ENCODE data around the gene ARSI. TPM values are rescaled to one million over a fixed set of nuclear protein-coding genes. Genes with fewer than 3 reads are reported as not detected.

ARSI gene
- total and polyA plus RNA-seq, 2 of the 4 experiments (the other 2 are of a cell fraction), result 14.8 to 15.2 TPM

GRCh38 chr5:150265870-150266383 is 36.8 kb downstream of the ARSI start:
- H2BK20ac ChIP-seq (ENCODE audit: low read depth, low read length), result no peak overlapping the region
- ChIA-PET POLR2A (ENCODE audit: unreplicated experiment) (no interaction called here), CTCF (no interaction called here)
- no peak overlapping the region for H3K4ac ChIP-seq (ENCODE audit: low read depth, low read length)
- no peak overlapping the region for H3K27ac ChIP-seq (ENCODE audit: insufficient read depth, low read length)
- in situ Hi-C loops (cut with MboI; ENCODE audit: low sequenced_read_pairs) (loop anchor here (5.0 to 10.0 kb wide), 2 partner anchors 91 to 169 kb away; partner anchors contain the start of gene TCOF1), intact Hi-C loops (cut with micrococcal nuclease) (no loop called here), dilution Hi-C loops (cut with HindIII; ENCODE audit: low sequenced_read_pairs, unreplicated experiment) (no loop called here)
- H2BK15ac ChIP-seq (ENCODE audit: low read depth, low read length), result no peak overlapping the region
- H4K8ac ChIP-seq (ENCODE audit: low read depth in 2 of 2, low read length in 2 of 2), result no peak overlapping the region; a peak in 1 of 4 replicates
- TF ChIP-seq MAFK (IDR thresholded peaks at IDR 0.05; ENCODE audit: low read depth, low read length), result no peak
- no peak for TF ChIP-seq USF2 (IDR thresholded peaks at IDR 0.05; ENCODE audit: low read depth, low read length)
- no peak for TF ChIP-seq RCOR1 (IDR thresholded peaks at IDR 0.05; ENCODE audit: insufficient replicate concordance, low read length)
- TF ChIP-seq, protein P1, sequence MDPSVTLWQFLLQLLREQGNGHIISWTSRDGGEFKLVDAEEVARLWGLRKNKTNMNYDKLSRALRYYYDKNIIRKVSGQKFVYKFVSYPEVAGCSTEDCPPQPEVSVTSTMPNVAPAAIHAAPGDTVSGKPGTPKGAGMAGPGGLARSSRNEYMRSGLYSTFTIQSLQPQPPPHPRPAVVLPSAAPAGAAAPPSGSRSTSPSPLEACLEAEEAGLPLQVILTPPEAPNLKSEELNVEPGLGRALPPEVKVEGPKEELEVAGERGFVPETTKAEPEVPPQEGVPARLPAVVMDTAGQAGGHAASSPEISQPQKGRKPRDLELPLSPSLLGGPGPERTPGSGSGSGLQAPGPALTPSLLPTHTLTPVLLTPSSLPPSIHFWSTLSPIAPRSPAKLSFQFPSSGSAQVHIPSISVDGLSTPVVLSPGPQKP (IDR thresholded peaks at IDR 0.05; ENCODE audit: borderline replicate concordance, low read depth, low read length), result no peak
- TF ChIP-seq FOS (IDR thresholded peaks at IDR 0.05; ENCODE audit: low read depth, low read length), result no peak
- TF ChIP-seq NFE2L2 (IDR thresholded peaks at IDR 0.05; ENCODE audit: low read depth, low read length), result no peak
- no peak for TF ChIP-seq BHLHE40 (IDR thresholded peaks at IDR 0.05; ENCODE audit: low read depth, low read length)
- no peak for TF ChIP-seq RAD21 (IDR thresholded peaks at IDR 0.05; ENCODE audit: low read length)
- no peak for TF ChIP-seq RFX5 (IDR thresholded peaks at IDR 0.05; ENCODE audit: low read depth, low read length)
- no peak for TF ChIP-seq POLR2A (IDR thresholded peaks at IDR 0.05; ENCODE audit: low read depth, low read length)
- TF ChIP-seq SMC3 (IDR thresholded peaks at IDR 0.05; ENCODE audit: low read depth, low read length), result no peak
- TF ChIP-seq CEBPB (IDR thresholded peaks at IDR 0.05; ENCODE audit: low read depth, low read length), result no peak
- no peak for TF ChIP-seq CHD1 (IDR thresholded peaks at IDR 0.05; ENCODE audit: low read depth, low read length)
- TF ChIP-seq CTCF (conservative IDR thresholded peaks at IDR 0.05; ENCODE audit: low read depth, low read length), result no peak
- no peak overlapping the region for H4K91ac ChIP-seq (ENCODE audit: insufficient read depth, low read depth, low read length)
- WGBS, 2 experiments (ENCODE audit: extremely low coverage in 2 of 2, insufficient read length in 1 of 2), result no CpG with 5 or more reads among the region's 6 CpGs
- H3K23ac ChIP-seq (ENCODE audit: low read depth, low read length), result no peak overlapping the region
- no peaks in the 10 kb centered on the region for H3K27me3 ChIP-seq (ENCODE audit: control insufficient read depth, insufficient read depth, low read length)
- H2AK9ac ChIP-seq (replicated peaks; ENCODE audit: low read depth, low read length, poor library complexity), result peak overlapping the region; percentile 18
- H3K14ac ChIP-seq (replicated peaks; ENCODE audit: low read depth, low read length), result no peak overlapping the region
- BruUV-seq (replicated peaks), result no TSS peak
- H3K18ac ChIP-seq (ENCODE audit: low read depth, low read length), result no peak overlapping the region
- DNase-seq, result no peak
- no peaks in the 10 kb centered on the region for H4K20me1 ChIP-seq (ENCODE audit: insufficient read depth, low read length)
- H3K4me1 ChIP-seq (ENCODE audit: control insufficient read depth, insufficient read depth, low read length), result peaks cover 30% of the 10 kb centered on the region
- no peak overlapping the region for H2AK5ac ChIP-seq (ENCODE audit: low read depth, low read length)
- peaks cover 0 to 6% of the 10 kb centered on the region in 2 experiments; a peak in 1 of 4 replicates for H3K79me1 ChIP-seq (ENCODE audit: low read depth in 1 of 2, low read length in 2 of 2)
- no peaks in the 10 kb centered on the region for H3K36me3 ChIP-seq (ENCODE audit: control insufficient read depth, insufficient read depth, low read length)
- H3K9me1 ChIP-seq (ENCODE audit: insufficient read depth, low read length), result peaks cover 23% of the 10 kb centered on the region
- no peak overlapping the region for H3K4me2 ChIP-seq (ENCODE audit: low read depth, low read length)
- H3K56ac ChIP-seq (ENCODE audit: extremely low read depth, insufficient read depth, low read length), result no peak overlapping the region
- no peak overlapping the region for H4K5ac ChIP-seq (ENCODE audit: low read depth, low read length)
- no peak overlapping the region for H3K9ac ChIP-seq (ENCODE audit: low read depth, low read length)
- no peak for ATAC-seq (ENCODE audit: low read depth)
- H2BK120ac ChIP-seq (ENCODE audit: low read depth, low read length), result no peak overlapping the region; the same call in 1 of the 2 replicates
- H2AFZ ChIP-seq (replicated peaks; ENCODE audit: low read length, poor library complexity), result no peak overlapping the region
- no peaks in the 10 kb centered on the region for H3K9me3 ChIP-seq (ENCODE audit: control insufficient read depth, insufficient read depth, low read length)
- H2BK5ac ChIP-seq (ENCODE audit: low read depth, low read length, poor library complexity, severe bottlenecking), result no peak overlapping the region
- no peak overlapping the region for H3K4me3 ChIP-seq (ENCODE audit: insufficient read depth, low read depth, low read length)
